ENCODE measurements around the gene MT4.
A peak's percentile ranks its signal among the peaks of the same experiment; 100 is the strongest.
"Not testable (repeated sequence)": the region's sequence is repeated elsewhere in the genome, so short reads cannot be mapped to it uniquely, and the experiment has no call there.

The MT4 gene

DNA sequence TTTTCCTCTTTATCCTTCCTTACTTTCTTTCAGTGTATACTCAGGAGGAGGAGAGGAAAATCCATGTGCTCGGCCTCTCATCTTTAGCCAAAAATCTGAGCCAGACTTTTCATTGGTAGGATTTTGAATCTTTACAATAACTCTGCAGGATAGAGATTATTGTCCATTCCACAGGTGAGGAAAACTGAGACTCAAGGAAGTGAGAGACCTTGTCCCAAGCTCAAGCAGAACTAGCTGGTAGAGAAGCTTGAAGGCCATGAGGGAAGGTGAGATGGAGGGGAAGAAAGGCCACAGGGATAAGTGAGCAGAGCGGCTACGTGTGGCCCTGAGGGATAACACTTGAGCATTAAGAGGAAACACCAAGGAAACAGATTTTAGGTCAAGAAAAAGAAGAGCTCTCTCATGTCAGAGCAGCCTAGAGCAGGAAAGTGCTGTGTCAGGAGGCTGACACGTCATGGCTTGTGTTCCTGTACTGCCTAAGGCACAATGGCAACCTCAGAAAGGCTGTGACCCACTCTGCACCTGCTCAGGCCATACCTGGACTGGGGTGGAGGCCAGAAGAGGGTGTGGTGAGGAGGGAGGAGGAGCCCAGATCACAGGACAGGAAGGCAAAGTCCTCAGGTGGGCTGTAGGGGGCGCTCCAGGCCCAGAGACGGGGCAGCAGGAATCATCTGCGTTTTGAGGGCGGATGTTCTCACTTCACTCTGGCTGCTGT lies 11.9 kb downstream of the MT4 start:
- TF ChIP-seq, protein P1, sequence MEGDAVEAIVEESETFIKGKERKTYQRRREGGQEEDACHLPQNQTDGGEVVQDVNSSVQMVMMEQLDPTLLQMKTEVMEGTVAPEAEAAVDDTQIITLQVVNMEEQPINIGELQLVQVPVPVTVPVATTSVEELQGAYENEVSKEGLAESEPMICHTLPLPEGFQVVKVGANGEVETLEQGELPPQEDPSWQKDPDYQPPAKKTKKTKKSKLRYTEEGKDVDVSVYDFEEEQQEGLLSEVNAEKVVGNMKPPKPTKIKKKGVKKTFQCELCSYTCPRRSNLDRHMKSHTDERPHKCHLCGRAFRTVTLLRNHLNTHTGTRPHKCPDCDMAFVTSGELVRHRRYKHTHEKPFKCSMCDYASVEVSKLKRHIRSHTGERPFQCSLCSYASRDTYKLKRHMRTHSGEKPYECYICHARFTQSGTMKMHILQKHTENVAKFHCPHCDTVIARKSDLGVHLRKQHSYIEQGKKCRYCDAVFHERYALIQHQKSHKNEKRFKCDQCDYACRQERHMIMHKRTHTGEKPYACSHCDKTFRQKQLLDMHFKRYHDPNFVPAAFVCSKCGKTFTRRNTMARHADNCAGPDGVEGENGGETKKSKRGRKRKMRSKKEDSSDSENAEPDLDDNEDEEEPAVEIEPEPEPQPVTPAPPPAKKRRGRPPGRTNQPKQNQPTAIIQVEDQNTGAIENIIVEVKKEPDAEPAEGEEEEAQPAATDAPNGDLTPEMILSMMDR (IDR thresholded peaks at IDR 0.05): peak; percentile 44
- no peak for DNase-seq (ENCODE audit: low spot score)

GRCh38 chr16:56577300-56577625 lies 12.4 kb downstream of the MT4 start:
- no peak for DNase-seq (ENCODE audit: low spot score)
- Histone ChIP-seq H3K4me3 (no peak overlapping the region), H3K27ac (no peak overlapping the region)
- TF ChIP-seq, protein P1 (IDR thresholded peaks at IDR 0.05): no peak

More for the DNA sequence above, 11.9 kb downstream of the MT4 start:
- Histone ChIP-seq H3K4me3 (no peak overlapping the region), H3K27ac (no peak overlapping the region)

DNA sequence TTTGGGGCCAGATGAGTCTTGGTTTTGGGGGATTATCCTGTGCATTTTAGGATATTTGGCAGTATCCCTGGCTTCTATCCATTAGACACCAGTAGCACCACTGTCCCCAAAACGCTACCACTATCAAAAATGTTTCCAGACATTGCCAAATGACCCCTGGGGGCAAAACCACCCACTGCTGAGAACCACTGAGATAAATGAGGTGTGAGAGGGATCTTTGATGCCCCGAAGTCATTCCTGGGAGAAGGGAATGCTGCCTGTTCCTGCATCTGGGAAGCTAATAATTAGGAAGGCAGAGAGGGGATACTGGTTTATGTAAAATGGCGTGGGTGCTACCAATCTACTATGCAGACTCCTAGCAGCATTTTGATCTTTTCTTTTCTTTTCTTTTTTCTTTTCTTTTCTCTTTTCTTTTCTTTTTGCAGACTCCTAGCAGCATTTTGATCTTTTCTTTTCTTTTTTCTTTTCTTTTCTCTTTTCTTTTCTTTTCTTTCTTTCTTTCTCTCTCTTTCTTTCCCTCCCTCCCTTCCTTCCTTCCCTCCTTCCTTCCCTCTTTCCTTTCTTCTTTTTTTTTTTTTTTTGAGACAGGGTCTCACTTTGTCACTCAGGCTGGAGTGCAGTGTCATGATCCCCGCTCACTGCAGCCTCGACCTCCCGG lies 15.6 kb downstream of the MT4 start:
- Histone ChIP-seq H3K27ac (no peak overlapping the region), H3K4me3 (no peak overlapping the region)
- no peak for DNase-seq (ENCODE audit: low spot score)
- TF ChIP-seq, protein P1 (IDR thresholded peaks at IDR 0.05): no peak

DNA sequence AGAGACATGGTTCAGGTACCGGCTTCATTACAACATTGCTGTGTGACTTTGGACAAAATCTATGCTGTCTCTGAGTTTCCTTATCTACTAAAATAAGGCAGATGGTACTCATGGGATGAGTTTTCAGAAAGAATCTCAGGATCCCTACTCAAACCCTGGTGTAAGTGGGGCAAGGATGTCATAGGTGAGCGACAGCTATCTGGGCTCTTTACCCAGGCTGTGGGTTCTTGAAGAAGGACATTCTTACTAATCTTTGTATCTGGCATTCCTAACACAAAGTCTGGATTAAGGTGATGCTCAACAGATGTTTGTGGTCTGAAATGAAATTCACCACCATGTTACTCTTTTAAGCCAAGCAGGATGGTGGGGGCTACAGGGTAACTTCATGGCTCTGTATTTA lies 18.0 kb downstream of the MT4 start:
- H3K4me3 ChIP-seq; DNase-seq (ENCODE audit: low spot score); H3K27ac ChIP-seq: not testable (repeated sequence)

DNA sequence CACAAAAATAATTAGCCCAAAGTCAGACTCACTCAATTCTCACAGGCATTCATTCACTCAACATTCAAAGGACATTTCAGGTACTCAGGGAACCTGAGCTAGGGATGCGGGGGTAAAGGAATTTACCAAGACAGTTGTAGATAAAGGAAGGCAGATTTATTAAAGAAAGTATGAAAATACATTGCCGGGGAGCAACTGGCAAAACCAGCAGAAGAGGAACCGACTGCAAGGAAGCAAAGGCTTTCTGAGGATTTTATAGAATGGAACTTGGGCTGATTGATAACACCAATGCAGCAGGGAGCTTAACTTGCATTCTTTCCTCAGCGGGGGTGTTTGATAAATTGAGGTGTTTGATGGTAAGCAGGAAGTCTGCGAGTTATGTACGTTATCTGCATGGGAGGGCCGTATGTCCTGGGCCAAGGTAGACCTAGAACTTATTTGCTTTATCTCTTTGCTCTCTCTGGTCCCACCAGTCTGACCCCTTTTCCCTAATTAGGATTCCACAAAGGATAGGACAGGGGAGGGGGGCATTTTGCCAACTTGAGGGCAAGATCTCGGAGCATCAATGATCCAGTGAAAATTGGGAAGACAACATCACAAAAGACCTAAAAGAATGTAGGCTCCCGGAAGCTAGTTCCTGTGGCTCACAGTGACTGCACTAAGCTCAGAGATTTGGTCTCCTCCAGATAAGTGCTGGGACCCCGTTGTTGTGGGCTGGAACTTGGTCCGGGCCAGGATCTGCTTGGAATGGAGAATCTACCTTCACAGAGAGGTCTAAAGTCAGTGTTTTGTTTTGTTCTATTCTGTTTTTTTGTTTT lies 18.7 kb downstream of the MT4 start:
- Histone ChIP-seq H3K27ac (no peak overlapping the region), H3K4me3 (no peak overlapping the region)
- TF ChIP-seq, protein P1 (IDR thresholded peaks at IDR 0.05): no peak
- DNase-seq (ENCODE audit: low spot score): peak; percentile 38

DNA sequence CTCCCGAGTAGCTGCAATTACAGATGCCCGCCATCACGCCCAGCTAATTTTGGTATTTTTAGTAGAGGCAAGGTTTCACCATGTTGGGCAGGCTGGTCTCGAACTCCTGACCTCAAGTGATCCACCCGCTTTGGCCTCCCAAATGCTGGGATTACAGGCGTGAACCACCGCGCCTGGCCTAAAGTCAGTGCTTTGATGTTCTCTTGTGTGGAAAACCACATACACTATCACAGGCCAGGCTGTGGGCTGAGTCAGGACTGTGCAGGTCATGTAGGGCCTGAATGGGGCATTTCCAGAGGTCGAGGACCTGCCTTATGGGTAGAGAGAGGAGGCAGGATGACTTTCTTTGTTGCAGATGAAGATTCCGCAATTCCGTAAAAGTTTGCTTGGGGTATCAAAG lies 19.4 kb downstream of the MT4 start:
- peak; percentile 41 for DNase-seq (ENCODE audit: low spot score)
- Histone ChIP-seq H3K27ac (no peak overlapping the region), H3K4me3 (no peak overlapping the region)
- TF ChIP-seq, protein P1 (IDR thresholded peaks at IDR 0.05): no peak

- peak overlapping the region; percentile 75 for H3K4me3 ChIP-seq
- H3K27ac ChIP-seq: no peak overlapping the region
- DNase-seq (ENCODE audit: low spot score): no peak
- TF ChIP-seq, protein P1 (IDR thresholded peaks at IDR 0.05): no peak
These were observed 23.9 kb downstream of the MT4 start for GRCh38 chr16:56588781-56589140.
